HG03558 (cell line): Measurements from ENCODE around the gene AOC2.

Source experiments
- ATAC-seq: cut with Tn5 transposase; IDR thresholded peaks from one replicate; pipeline ENCODE4 v1.9.1; 2021; ENCODE audit warnings: moderate number of reproducible peaks; ENCODE audit not compliant: unreplicated experiment; ENCODE audit errors: extremely low read depth

AOC2 gene

GRCh38 chr17:42844271-42844670 lies at the start of gene AOC2:
AOC2 (plus strand) TSS chr17:42844580; CDS start chr17:42844627, 47 bp downstream.
- no peak for ATAC-seq

GRCh38 chr17:42795061-42795460 lies 49.3 kb upstream of the AOC2 start:
- no peak for ATAC-seq

GRCh38 chr17:42795465-42795864 lies 48.9 kb upstream of the AOC2 start:
- ATAC-seq = no peak

- no peak for ATAC-seq
Measured at GRCh38 chr17:42796066-42796758, 48.2 kb upstream of the AOC2 start.

- no peak for ATAC-seq
Measured at GRCh38 chr17:42797067-42798007, 47.0 kb upstream of the AOC2 start.

GRCh38 chr17:42798011-42798382 lies 46.4 kb upstream of the AOC2 start:
- no peak for ATAC-seq

GRCh38 chr17:42798383-42799380 lies 45.7 kb upstream of the AOC2 start, which contains the start of the genes CNTD1 and COA3:
CNTD1 (plus strand) TSS chr17:42798861; CDS start chr17:42799068, 207 bp downstream.
COA3 (minus strand) TSS chr17:42798704; CDS start chr17:42798681, 23 bp downstream.
- no peak for ATAC-seq

- ATAC-seq = no peak
Measured at GRCh38 chr17:42803074-42803883, 41.1 kb upstream of the AOC2 start.

GRCh38 chr17:42804918-42805367 lies 39.4 kb upstream of the AOC2 start:
- ATAC-seq = no peak

- no peak for ATAC-seq
Measured at GRCh38 chr17:42806249-42806648, 38.1 kb upstream of the AOC2 start.

- no peak for ATAC-seq
Measured at GRCh38 chr17:42809250-42809649, 35.1 kb upstream of the AOC2 start.

- no peak for ATAC-seq
Measured at GRCh38 chr17:42814633-42815399, 29.6 kb upstream of the AOC2 start.

GRCh38 chr17:42817866-42818265 lies 26.5 kb upstream of the AOC2 start:
- no peak for ATAC-seq

GRCh38 chr17:42818379-42818778 lies 26.0 kb upstream of the AOC2 start:
- ATAC-seq = no peak

- no peak for ATAC-seq
Measured at GRCh38 chr17:42819939-42820535, 24.3 kb upstream of the AOC2 start.

- no peak for ATAC-seq
Measured at GRCh38 chr17:42821176-42821575, 23.2 kb upstream of the AOC2 start.

GRCh38 chr17:42827472-42827871 lies 16.9 kb upstream of the AOC2 start:
- ATAC-seq = no peak

- no peak for ATAC-seq
Measured at GRCh38 chr17:42830971-42831370, 13.4 kb upstream of the AOC2 start.
